Spinal cord (tissue), 10 donors: ENCODE data around the gene UIMC1. TPM values are rescaled to one million over a fixed set of nuclear protein-coding genes. Genes with fewer than 3 reads are reported as not detected.
A peak's percentile ranks its signal among the peaks of the same experiment; 100 is the strongest.

ENCODE experiments used
- DNase-seq, 6 donors: peaks; one replicate each; pipeline versions ENCODE4 v3.0.0 to v3.0.0-alpha.2; 2013 to 2015; ENCODE audit warnings: low spot score in 6 of 6, low read depth in 4 of 6
- H3K27ac ChIP-seq: one replicate; pipeline ENCODE4 v1.5.1; 2013; ENCODE audit warnings: low read depth, low read length, control low read depth
- H3K27me3 ChIP-seq: one replicate; pipeline ENCODE4 v1.6.1; 2013; ENCODE audit warnings: low read length; ENCODE audit not compliant: control insufficient read depth, insufficient read depth
- H3K36me3 ChIP-seq: one replicate; pipeline ENCODE4 v1.6.1; 2013; ENCODE audit warnings: low read length; ENCODE audit not compliant: control insufficient read depth, insufficient read depth
- H3K4me1 ChIP-seq: one replicate; pipeline ENCODE4 v1.6.1; 2013; ENCODE audit warnings: low read length; ENCODE audit not compliant: control insufficient read depth, insufficient read depth
- H3K4me3 ChIP-seq: one replicate; pipeline ENCODE4 v1.5.1; 2013; ENCODE audit warnings: low read depth, low read length, control low read depth
- H3K9me3 ChIP-seq: one replicate; pipeline ENCODE4 v1.6.1; 2013; ENCODE audit warnings: low read length; ENCODE audit not compliant: control insufficient read depth, insufficient read depth
- WGBS: methylation state at CpG from one replicate; pipeline ENCODE4 v1.1.5; 2013; ENCODE audit warnings: missing lambda C conversion rate; ENCODE audit not compliant: insufficient coverage; 5-methylcytosine and 5-hydroxymethylcytosine counted together
- polyA plus RNA-seq, 2 donors: library from polyadenylated mRNA; unstranded; fragments of 120-200 nt; gene quantifications; one replicate each; pipeline ENCODE4 v1.2.1, GENCODE V29; 2013; ENCODE audit not compliant: insufficient read length in 2 of 2
- total RNA-seq, 2 donors: library from RNA; depleted of rRNA in 1 of 2; stranded (reverse); fragments of 120-200 nt in 1 of 2; fragments of >200 nt in 1 of 2; gene quantifications; one replicate each; pipeline versions ENCODE4 v1.2.3 to v1.2.4, GENCODE V29; 2013 to 2014
- donor health status: healthy.

The UIMC1 gene
- total and polyA plus RNA-seq, 4 donors = 28.2 to 51.8 (median 38.2) TPM

- Histone ChIP-seq H3K36me3 (peaks cover 42% of the 10 kb centered on the region), H3K4me1 (peaks cover 24% of the 10 kb centered on the region), H3K9me3 (no peaks in the 10 kb centered on the region), H3K4me3 (no peak overlapping the region), H3K27ac (no peak overlapping the region), H3K27me3 (no peaks in the 10 kb centered on the region)
- peak in 5 of 6 donors; percentile 24 to 89 (median 48) for DNase-seq
- WGBS = 34% methylated on average over 14 of the region's 17 CpGs
These were observed 122.6 kb downstream of the UIMC1 start for GRCh38 chr5:176883700-176884570.

GRCh38 chr5:176882567-176882903 lies 124.0 kb downstream of the UIMC1 start:
- H3K4me1 ChIP-seq = peaks cover 24% of the 10 kb centered on the region
- H3K27ac ChIP-seq = no peak overlapping the region
- WGBS = 74% methylated on average over 6 of the region's 6 CpGs
- H3K36me3 ChIP-seq = peaks cover 53% of the 10 kb centered on the region
- no peak overlapping the region for H3K4me3 ChIP-seq
- DNase-seq = no peak
- H3K9me3 ChIP-seq = no peaks in the 10 kb centered on the region
- H3K27me3 ChIP-seq = no peaks in the 10 kb centered on the region

GRCh38 chr5:176881816-176882566 lies 124.6 kb downstream of the UIMC1 start:
- WGBS = 86% methylated on average over 25 of the region's 25 CpGs
- Histone ChIP-seq H3K4me1 (peaks cover 24% of the 10 kb centered on the region), H3K27me3 (no peaks in the 10 kb centered on the region), H3K27ac (no peak overlapping the region), H3K9me3 (no peaks in the 10 kb centered on the region), H3K4me3 (no peak overlapping the region), H3K36me3 (peaks cover 54% of the 10 kb centered on the region)
- no peak for DNase-seq

- no peak for DNase-seq
These were observed 125.4 kb downstream of the UIMC1 start for GRCh38 chr5:176881021-176881749.

GRCh38 chr5:176880366-176881020 lies 126.1 kb downstream of the UIMC1 start:
- Histone ChIP-seq H3K4me3 (no peak overlapping the region), H3K4me1 (peaks cover 24% of the 10 kb centered on the region), H3K9me3 (no peaks in the 10 kb centered on the region), H3K27ac (no peak overlapping the region), H3K27me3 (peaks cover 2% of the 10 kb centered on the region), H3K36me3 (peaks cover 67% of the 10 kb centered on the region)
- WGBS = 90% methylated on average over 16 of the region's 26 CpGs
- no peak for DNase-seq

More at GRCh38 chr5:176881021-176881749, 125.4 kb downstream of the UIMC1 start:
- no peaks in the 10 kb centered on the region for H3K9me3 ChIP-seq
- peaks cover 24% of the 10 kb centered on the region for H3K4me1 ChIP-seq
- peaks cover 60% of the 10 kb centered on the region for H3K36me3 ChIP-seq
- no peaks in the 10 kb centered on the region for H3K27me3 ChIP-seq
- 98% methylated on average over 26 of the region's 28 CpGs for WGBS
- H3K4me3 ChIP-seq = no peak overlapping the region
- H3K27ac ChIP-seq = no peak overlapping the region

- H3K4me1 ChIP-seq = peaks cover 24% of the 10 kb centered on the region
These were observed 126.8 kb downstream of the UIMC1 start for GRCh38 chr5:176879663-176880361.

GRCh38 chr5:176878906-176879662 lies 127.5 kb downstream of the UIMC1 start:
- no peak for DNase-seq
- Histone ChIP-seq H3K27ac (no peak overlapping the region), H3K4me3 (no peak overlapping the region), H3K9me3 (no peaks in the 10 kb centered on the region), H3K36me3 (peaks cover 81% of the 10 kb centered on the region), H3K27me3 (peaks cover 2% of the 10 kb centered on the region), H3K4me1 (peaks cover 23% of the 10 kb centered on the region)
- WGBS = 89% methylated on average over 23 of the region's 23 CpGs

More at GRCh38 chr5:176879663-176880361, 126.8 kb downstream of the UIMC1 start:
- Histone ChIP-seq H3K4me3 (no peak overlapping the region), H3K27ac (no peak overlapping the region), H3K27me3 (peaks cover 2% of the 10 kb centered on the region), H3K9me3 (no peaks in the 10 kb centered on the region), H3K36me3 (peaks cover 74% of the 10 kb centered on the region)
- no peak for DNase-seq
- WGBS = 70% methylated on average over 20 of the region's 23 CpGs

GRCh38 chr5:176878463-176878862 lies 128.1 kb downstream of the UIMC1 start:
- 88% methylated on average over 6 of the region's 12 CpGs for WGBS
- Histone ChIP-seq H3K36me3 (peaks cover 87% of the 10 kb centered on the region), H3K27me3 (peaks cover 2% of the 10 kb centered on the region), H3K27ac (no peak overlapping the region), H3K9me3 (no peaks in the 10 kb centered on the region), H3K4me3 (no peak overlapping the region), H3K4me1 (peaks cover 23% of the 10 kb centered on the region)
- DNase-seq = no peak
